ENCODE measurements around the gene STPG4.
"Not testable (repeated sequence)": the region's sequence is repeated elsewhere in the genome, so short reads cannot be mapped to it uniquely, and the experiment has no call there.

STPG4 gene

GRCh38 chr2:47168895-47169294 lies 13.8 kb upstream of the STPG4 start:
- not testable (repeated sequence) for H3K9me3 Mint-ChIP-seq; H3K4me3 Mint-ChIP-seq; H3K27ac Mint-ChIP-seq (ENCODE audit: low read depth); H3K27me3 Mint-ChIP-seq; ATAC-seq (replicated peaks; ENCODE audit: extremely low read depth, poor library complexity, severe bottlenecking); DNase-seq (ENCODE audit: low spot score in 2 of 2)
- H3K4me1 Mint-ChIP-seq = peaks cover 68% of the 10 kb centered on the region
- H3K36me3 Mint-ChIP-seq (ENCODE audit: insufficient read depth) = peaks cover 29% of the 10 kb centered on the region

- peaks cover 43% of the 10 kb centered on the region for H3K36me3 Mint-ChIP-seq (ENCODE audit: insufficient read depth)
- DNase-seq (ENCODE audit: low spot score in 2 of 2) (no peak), ATAC-seq (replicated peaks; ENCODE audit: extremely low read depth, poor library complexity, severe bottlenecking) (no peak)
- H3K4me1 Mint-ChIP-seq = peaks cover 65% of the 10 kb centered on the region
- H3K9me3 Mint-ChIP-seq = no peaks in the 10 kb centered on the region
- no peak overlapping the region for H3K27ac Mint-ChIP-seq (ENCODE audit: low read depth)
- no peak overlapping the region for H3K4me3 Mint-ChIP-seq
- H3K27me3 Mint-ChIP-seq = no peaks in the 10 kb centered on the region
Measured at GRCh38 chr2:47167149-47167548, 12.0 kb upstream of the STPG4 start.

- H3K4me3 Mint-ChIP-seq = no peak overlapping the region
- DNase-seq (ENCODE audit: low spot score in 2 of 2) (no peak), ATAC-seq (replicated peaks; ENCODE audit: extremely low read depth, poor library complexity, severe bottlenecking) (no peak)
- peak overlapping the region; percentile 32 for H3K27ac Mint-ChIP-seq (ENCODE audit: low read depth)
- no peaks in the 10 kb centered on the region for H3K9me3 Mint-ChIP-seq
- peaks cover 46% of the 10 kb centered on the region for H3K4me1 Mint-ChIP-seq
- no peaks in the 10 kb centered on the region for H3K27me3 Mint-ChIP-seq
- peaks cover 62% of the 10 kb centered on the region for H3K36me3 Mint-ChIP-seq (ENCODE audit: insufficient read depth)
Measured at GRCh38 chr2:47165001-47165555, 10.0 kb upstream of the STPG4 start.

- Mint-ChIP-seq H3K4me3 (no peak overlapping the region), H3K27me3 (no peaks in the 10 kb centered on the region), H3K9me3 (no peaks in the 10 kb centered on the region), H3K27ac (ENCODE audit: low read depth) (peak overlapping the region; percentile 42), H3K36me3 (ENCODE audit: insufficient read depth) (peaks cover 64% of the 10 kb centered on the region), H3K4me1 (peaks cover 41% of the 10 kb centered on the region)
- no peak for DNase-seq (ENCODE audit: low spot score in 2 of 2)
- no peak for ATAC-seq (replicated peaks; ENCODE audit: extremely low read depth, poor library complexity, severe bottlenecking)
Measured at GRCh38 chr2:47162780-47163179, 7.7 kb upstream of the STPG4 start.

GRCh38 chr2:47161475-47161874 lies 6.4 kb upstream of the STPG4 start:
- peaks cover 60% of the 10 kb centered on the region for H3K36me3 Mint-ChIP-seq (ENCODE audit: insufficient read depth)
- H3K4me1 Mint-ChIP-seq = peaks cover 48% of the 10 kb centered on the region
- no peak for DNase-seq (ENCODE audit: low spot score in 2 of 2)
- H3K27me3 Mint-ChIP-seq = no peaks in the 10 kb centered on the region
- no peaks in the 10 kb centered on the region for H3K9me3 Mint-ChIP-seq
- ATAC-seq (replicated peaks; ENCODE audit: extremely low read depth, poor library complexity, severe bottlenecking) = no peak
- H3K27ac Mint-ChIP-seq (ENCODE audit: low read depth) = no peak overlapping the region
- no peak overlapping the region for H3K4me3 Mint-ChIP-seq

- ATAC-seq (replicated peaks; ENCODE audit: extremely low read depth, poor library complexity, severe bottlenecking) (no peak), DNase-seq (ENCODE audit: low spot score in 2 of 2) (no peak)
- H3K4me3 Mint-ChIP-seq = no peak overlapping the region
- no peak overlapping the region for H3K27ac Mint-ChIP-seq (ENCODE audit: low read depth)
- H3K36me3 Mint-ChIP-seq (ENCODE audit: insufficient read depth) = peaks cover 60% of the 10 kb centered on the region
- H3K4me1 Mint-ChIP-seq = peaks cover 53% of the 10 kb centered on the region
- H3K27me3 Mint-ChIP-seq = no peaks in the 10 kb centered on the region
- H3K9me3 Mint-ChIP-seq = no peaks in the 10 kb centered on the region
Measured at GRCh38 chr2:47160660-47161059, 5.6 kb upstream of the STPG4 start.

- Mint-ChIP-seq H3K4me3 (no peak overlapping the region), H3K27me3 (no peaks in the 10 kb centered on the region), H3K4me1 (peaks cover 52% of the 10 kb centered on the region), H3K36me3 (ENCODE audit: insufficient read depth) (peaks cover 59% of the 10 kb centered on the region), H3K27ac (ENCODE audit: low read depth) (peak overlapping the region; percentile 70), H3K9me3 (no peaks in the 10 kb centered on the region)
- no peak for DNase-seq (ENCODE audit: low spot score in 2 of 2)
- ATAC-seq (replicated peaks; ENCODE audit: extremely low read depth, poor library complexity, severe bottlenecking) = no peak
Measured at GRCh38 chr2:47160211-47160610, 5.1 kb upstream of the STPG4 start.

- peak overlapping the region; percentile 70 for H3K27ac Mint-ChIP-seq (ENCODE audit: low read depth)
- DNase-seq (ENCODE audit: low spot score in 2 of 2) (no peak), ATAC-seq (replicated peaks; ENCODE audit: extremely low read depth, poor library complexity, severe bottlenecking) (no peak)
- H3K36me3 Mint-ChIP-seq (ENCODE audit: insufficient read depth) = peaks cover 56% of the 10 kb centered on the region
- H3K4me3 Mint-ChIP-seq = no peak overlapping the region
- H3K9me3 Mint-ChIP-seq = no peaks in the 10 kb centered on the region
- peaks cover 51% of the 10 kb centered on the region for H3K4me1 Mint-ChIP-seq
- H3K27me3 Mint-ChIP-seq = no peaks in the 10 kb centered on the region
Measured at GRCh38 chr2:47159627-47160026, 4.5 kb upstream of the STPG4 start.

GRCh38 chr2:47158576-47158975 lies 3.5 kb upstream of the STPG4 start:
- Mint-ChIP-seq H3K4me3 (no peak overlapping the region), H3K4me1 (peaks cover 47% of the 10 kb centered on the region), H3K27ac (ENCODE audit: low read depth) (no peak overlapping the region), H3K9me3 (no peaks in the 10 kb centered on the region), H3K36me3 (ENCODE audit: insufficient read depth) (peaks cover 54% of the 10 kb centered on the region), H3K27me3 (no peaks in the 10 kb centered on the region)
- DNase-seq (ENCODE audit: low spot score in 2 of 2) = no peak
- no peak for ATAC-seq (replicated peaks; ENCODE audit: extremely low read depth, poor library complexity, severe bottlenecking)

- no peaks in the 10 kb centered on the region for H3K9me3 Mint-ChIP-seq
- H3K27ac Mint-ChIP-seq (ENCODE audit: low read depth) = no peak overlapping the region
- H3K36me3 Mint-ChIP-seq (ENCODE audit: insufficient read depth) = peaks cover 13% of the 10 kb centered on the region
- no peak for ATAC-seq (replicated peaks; ENCODE audit: extremely low read depth, poor library complexity, severe bottlenecking)
- H3K4me1 Mint-ChIP-seq = peaks cover 26% of the 10 kb centered on the region
- H3K27me3 Mint-ChIP-seq = no peaks in the 10 kb centered on the region
- no peak overlapping the region for H3K4me3 Mint-ChIP-seq
- DNase-seq (ENCODE audit: low spot score in 2 of 2) = no peak
Measured at GRCh38 chr2:47152803-47153202, 2.3 kb downstream of the STPG4 start.

GRCh38 chr2:47150175-47150574 lies 4.9 kb downstream of the STPG4 start:
- H3K36me3 Mint-ChIP-seq (ENCODE audit: insufficient read depth) = peaks cover 10% of the 10 kb centered on the region
- H3K27me3 Mint-ChIP-seq = no peaks in the 10 kb centered on the region
- no peak overlapping the region for H3K4me3 Mint-ChIP-seq
- no peak overlapping the region for H3K27ac Mint-ChIP-seq (ENCODE audit: low read depth)
- no peaks in the 10 kb centered on the region for H3K9me3 Mint-ChIP-seq
- ATAC-seq (replicated peaks; ENCODE audit: extremely low read depth, poor library complexity, severe bottlenecking) (no peak), DNase-seq (ENCODE audit: low spot score in 2 of 2) (no peak)
- peaks cover 7% of the 10 kb centered on the region for H3K4me1 Mint-ChIP-seq

GRCh38 chr2:47147021-47147420 lies 8.1 kb downstream of the STPG4 start:
- Mint-ChIP-seq H3K36me3 (ENCODE audit: insufficient read depth) (peaks cover 9% of the 10 kb centered on the region), H3K27me3 (no peaks in the 10 kb centered on the region), H3K27ac (ENCODE audit: low read depth) (no peak overlapping the region), H3K4me3 (no peak overlapping the region), H3K9me3 (no peaks in the 10 kb centered on the region), H3K4me1 (no peaks in the 10 kb centered on the region)
- ATAC-seq (replicated peaks; ENCODE audit: extremely low read depth, poor library complexity, severe bottlenecking) = no peak
- DNase-seq (ENCODE audit: low spot score in 2 of 2) = no peak

- no peaks in the 10 kb centered on the region for H3K9me3 Mint-ChIP-seq
- no peaks in the 10 kb centered on the region for H3K4me1 Mint-ChIP-seq
- no peak overlapping the region for H3K4me3 Mint-ChIP-seq
- no peak overlapping the region for H3K27ac Mint-ChIP-seq (ENCODE audit: low read depth)
- ATAC-seq (replicated peaks; ENCODE audit: extremely low read depth, poor library complexity, severe bottlenecking) = no peak
- no peaks in the 10 kb centered on the region for H3K27me3 Mint-ChIP-seq
- no peak for DNase-seq (ENCODE audit: low spot score in 2 of 2)
- peaks cover 9% of the 10 kb centered on the region for H3K36me3 Mint-ChIP-seq (ENCODE audit: insufficient read depth)
Measured at GRCh38 chr2:47145466-47145865, 9.6 kb downstream of the STPG4 start.

- no peaks in the 10 kb centered on the region for H3K27me3 Mint-ChIP-seq
- ATAC-seq (replicated peaks; ENCODE audit: extremely low read depth, poor library complexity, severe bottlenecking) (no peak), DNase-seq (ENCODE audit: low spot score in 2 of 2) (no peak)
- H3K9me3 Mint-ChIP-seq = peaks cover 12% of the 10 kb centered on the region
- no peak overlapping the region for H3K4me3 Mint-ChIP-seq
- H3K36me3 Mint-ChIP-seq (ENCODE audit: insufficient read depth) = peaks cover 3% of the 10 kb centered on the region
- H3K27ac Mint-ChIP-seq (ENCODE audit: low read depth) = no peak overlapping the region
- no peaks in the 10 kb centered on the region for H3K4me1 Mint-ChIP-seq
Measured at GRCh38 chr2:47141520-47141919, 13.6 kb downstream of the STPG4 start.
